Osteoblast (primary cell): ENCODE results near the gene NMT1. TPM values are rescaled to one million over a fixed set of nuclear protein-coding genes. Genes with fewer than 3 reads are reported as not detected.

Experiments
- DNase-seq: peaks from one replicate; pipeline ENCODE4 v3.0.0; 2011; ENCODE audit warnings: low spot score, mixed read lengths; ENCODE audit not compliant: insufficient read length; ENCODE audit errors: missing footprints
- H2AFZ ChIP-seq: 2 replicates; pipeline ENCODE4 v1.6.0; 2011; ENCODE audit warnings: mild to moderate bottlenecking, low read length
- H3K27ac ChIP-seq: 2 replicates; pipeline ENCODE4 v1.5.1; 2011; ENCODE audit warnings: mild to moderate bottlenecking, low read depth, low read length, moderate library complexity
- H3K27me3 ChIP-seq: 2 replicates; pipeline ENCODE4 v1.6.0; 2012; ENCODE audit warnings: mild to moderate bottlenecking, control low read depth, inconsistent platforms, low read length, moderate library complexity; ENCODE audit not compliant: insufficient read depth
- H3K36me3 ChIP-seq: 2 replicates; pipeline ENCODE4 v1.5.1; 2011; ENCODE audit warnings: mild to moderate bottlenecking, low read length, control low read depth, moderate library complexity; ENCODE audit not compliant: insufficient read depth
- H3K4me1 ChIP-seq: 2 replicates; pipeline ENCODE4 v1.5.1; 2011; ENCODE audit warnings: mild to moderate bottlenecking, low read length, control low read depth, moderate library complexity; ENCODE audit not compliant: insufficient read depth
- H3K4me2 ChIP-seq: 2 replicates; pipeline ENCODE4 v1.6.0; 2011; ENCODE audit warnings: mild to moderate bottlenecking, low read length; ENCODE audit not compliant: insufficient read depth
- H3K4me3 ChIP-seq: fragments of 200-600 bp; sonication (generic); 3 replicates; pipeline ENCODE4 v1.5.1; 2012; ENCODE audit warnings: mild to moderate bottlenecking, low read length, inconsistent platforms; ENCODE audit not compliant: insufficient read depth
- H3K79me2 ChIP-seq: 2 replicates; pipeline ENCODE4 v1.6.0; 2012; ENCODE audit warnings: mild to moderate bottlenecking, low read length, control low read depth, inconsistent platforms; ENCODE audit not compliant: insufficient read depth
- H3K9me3 ChIP-seq: 2 replicates; pipeline ENCODE4 v1.5.1; 2011; ENCODE audit warnings: low read depth, low read length, control low read depth
- H4K20me1 ChIP-seq: 2 replicates; pipeline ENCODE4 v1.6.0; 2012; ENCODE audit warnings: mild to moderate bottlenecking, low read length, control low read depth; ENCODE audit not compliant: insufficient read depth
- total RNA-seq: library from RNA; depleted of rRNA; stranded (reverse); fragments of >200 nt; gene quantifications from 2 replicates; pipeline ENCODE4 v1.2.3, GENCODE V29; 2012
- TF ChIP-seq, protein P1 (sequence below): IDR thresholded peaks from 2 replicates; pipeline ENCODE4 v1.5.1; 2011; ENCODE audit warnings: mild to moderate bottlenecking, low read depth, low read length, moderate library complexity; ENCODE audit errors: extremely low read depth

The NMT1 gene
- total RNA-seq, 1 donor = 51.8 TPM

DNA sequence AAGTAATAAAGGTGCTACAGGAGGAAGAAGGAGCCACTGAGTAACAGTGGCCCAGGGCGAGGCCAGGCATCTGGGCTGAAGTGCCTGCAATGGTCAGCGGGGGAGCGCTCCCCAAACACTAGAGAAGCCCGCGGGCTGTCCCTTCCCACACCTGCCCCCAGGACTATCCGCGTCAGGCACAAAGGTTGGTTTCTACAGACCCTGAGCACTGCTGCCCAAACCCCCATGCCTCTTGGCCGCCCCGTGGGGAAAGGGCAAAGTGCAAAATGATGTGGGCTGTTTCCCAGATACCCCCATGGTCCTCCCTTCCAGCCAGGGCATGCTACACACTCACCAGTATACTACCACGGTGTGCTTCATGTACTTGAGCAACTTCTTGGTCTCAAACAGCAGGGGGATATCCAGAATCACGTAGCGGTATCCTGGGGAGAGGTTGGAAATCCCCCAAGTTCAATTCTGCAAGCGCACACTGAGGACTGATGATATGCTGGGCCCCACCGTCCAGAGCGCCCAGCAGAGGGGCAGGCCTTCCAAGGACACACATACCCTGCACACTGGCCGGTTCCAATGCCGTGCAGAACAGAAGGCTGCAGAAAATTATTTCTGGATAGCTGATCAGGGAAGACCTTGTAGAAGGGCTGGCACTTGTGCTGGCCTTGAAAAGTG is 31.2 kb upstream of the NMT1 start:
- TF ChIP-seq, protein P1, sequence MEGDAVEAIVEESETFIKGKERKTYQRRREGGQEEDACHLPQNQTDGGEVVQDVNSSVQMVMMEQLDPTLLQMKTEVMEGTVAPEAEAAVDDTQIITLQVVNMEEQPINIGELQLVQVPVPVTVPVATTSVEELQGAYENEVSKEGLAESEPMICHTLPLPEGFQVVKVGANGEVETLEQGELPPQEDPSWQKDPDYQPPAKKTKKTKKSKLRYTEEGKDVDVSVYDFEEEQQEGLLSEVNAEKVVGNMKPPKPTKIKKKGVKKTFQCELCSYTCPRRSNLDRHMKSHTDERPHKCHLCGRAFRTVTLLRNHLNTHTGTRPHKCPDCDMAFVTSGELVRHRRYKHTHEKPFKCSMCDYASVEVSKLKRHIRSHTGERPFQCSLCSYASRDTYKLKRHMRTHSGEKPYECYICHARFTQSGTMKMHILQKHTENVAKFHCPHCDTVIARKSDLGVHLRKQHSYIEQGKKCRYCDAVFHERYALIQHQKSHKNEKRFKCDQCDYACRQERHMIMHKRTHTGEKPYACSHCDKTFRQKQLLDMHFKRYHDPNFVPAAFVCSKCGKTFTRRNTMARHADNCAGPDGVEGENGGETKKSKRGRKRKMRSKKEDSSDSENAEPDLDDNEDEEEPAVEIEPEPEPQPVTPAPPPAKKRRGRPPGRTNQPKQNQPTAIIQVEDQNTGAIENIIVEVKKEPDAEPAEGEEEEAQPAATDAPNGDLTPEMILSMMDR = no peak
- peak; percentile 73 for DNase-seq
- Histone ChIP-seq H4K20me1 (peaks cover 5% of the 10 kb centered on the region), H3K36me3 (peaks cover 38% of the 10 kb centered on the region), H3K9me3 (no peaks in the 10 kb centered on the region), H3K4me2 (no peak overlapping the region), H3K4me3 (no peak overlapping the region), H3K27ac (no peak overlapping the region), H3K27me3 (no peaks in the 10 kb centered on the region), H3K79me2 (no peaks in the 10 kb centered on the region), H3K4me1 (no peaks in the 10 kb centered on the region), H2AFZ (no peak overlapping the region)

DNA sequence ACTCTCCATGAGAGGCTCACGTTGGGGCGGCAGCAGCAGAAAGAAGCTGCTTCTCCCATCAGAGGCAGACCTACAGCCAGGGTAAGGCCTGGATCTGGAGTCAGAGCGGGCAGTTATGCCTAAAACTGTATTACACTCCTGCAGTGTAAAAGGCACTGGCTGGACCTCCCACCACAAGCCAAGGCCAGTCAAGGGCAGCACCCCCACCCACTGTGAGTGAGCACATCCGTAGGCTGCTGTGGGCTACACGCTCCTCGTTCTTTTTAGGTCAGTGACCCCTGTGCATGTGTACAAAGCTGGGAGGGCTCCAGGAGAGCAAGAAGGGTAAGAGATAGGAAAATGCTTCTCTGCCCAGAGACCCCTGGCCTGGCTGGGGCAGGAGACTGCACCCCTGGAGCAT is 30.4 kb upstream of the NMT1 start:
- Histone ChIP-seq H3K36me3 (peaks cover 42% of the 10 kb centered on the region), H3K27ac (no peak overlapping the region), H4K20me1 (peaks cover 5% of the 10 kb centered on the region), H3K4me2 (no peak overlapping the region), H3K27me3 (no peaks in the 10 kb centered on the region), H3K79me2 (peaks cover 1% of the 10 kb centered on the region), H3K4me1 (no peaks in the 10 kb centered on the region), H3K4me3 (no peak overlapping the region), H2AFZ (no peak overlapping the region), H3K9me3 (no peaks in the 10 kb centered on the region)
- TF ChIP-seq, protein P1 = no peak
- DNase-seq = peak; percentile 68

DNA sequence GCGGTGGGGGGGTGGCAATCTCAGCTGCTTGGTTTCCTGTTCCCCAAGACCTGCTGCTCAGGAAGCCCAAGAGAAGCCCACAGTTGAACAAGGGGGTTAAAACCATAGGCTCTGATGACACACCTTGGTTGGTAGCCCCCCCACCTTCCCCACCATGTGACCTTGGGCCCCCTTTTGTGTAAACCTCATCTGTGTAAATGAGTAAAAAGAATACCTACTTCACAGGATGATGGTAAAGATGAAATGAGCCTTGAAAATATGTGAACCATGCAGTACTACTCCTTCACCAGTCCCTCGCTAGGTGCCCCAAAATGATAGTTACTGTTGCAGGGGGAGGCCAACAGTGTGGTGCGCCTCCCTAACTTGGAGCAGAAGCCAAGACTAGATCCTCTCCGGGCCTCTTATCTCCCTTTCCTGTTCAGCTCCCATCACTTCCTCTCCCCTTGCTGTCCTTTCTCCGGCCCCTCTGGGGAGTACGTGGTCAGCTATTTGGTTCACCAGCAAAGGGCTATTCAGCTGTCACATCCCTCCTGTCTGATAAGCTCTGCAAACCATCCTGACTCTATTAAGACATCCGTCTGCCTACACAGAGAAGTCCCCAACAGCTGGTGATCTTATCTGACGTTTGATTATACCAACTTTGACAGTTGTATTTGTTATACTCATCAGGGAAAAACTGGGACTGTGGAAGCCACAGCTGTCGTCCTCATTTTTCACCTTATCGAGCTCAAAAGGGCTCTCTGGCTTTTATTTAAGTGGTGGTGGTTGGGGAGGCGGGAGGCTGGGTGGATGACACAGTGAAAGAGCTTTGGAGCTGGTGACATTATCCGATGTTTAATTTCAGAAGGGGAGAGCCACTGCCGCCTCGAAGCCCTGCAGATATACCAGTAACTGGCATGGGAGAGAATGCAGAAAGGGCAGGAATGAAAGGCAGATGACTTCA is 29.6 kb upstream of the NMT1 start:
- H3K27me3 ChIP-seq = no peaks in the 10 kb centered on the region
- H3K4me1 ChIP-seq = no peaks in the 10 kb centered on the region
- no peak overlapping the region for H2AFZ ChIP-seq
- TF ChIP-seq, protein P1 = no peak
- DNase-seq = peak; percentile 62
- H4K20me1 ChIP-seq = peaks cover 5% of the 10 kb centered on the region
- H3K27ac ChIP-seq = no peak overlapping the region
- H3K4me2 ChIP-seq = no peak overlapping the region
- peaks cover 42% of the 10 kb centered on the region for H3K36me3 ChIP-seq
- no peak overlapping the region for H3K4me3 ChIP-seq
- peaks cover 7% of the 10 kb centered on the region for H3K79me2 ChIP-seq
- no peaks in the 10 kb centered on the region for H3K9me3 ChIP-seq

DNA sequence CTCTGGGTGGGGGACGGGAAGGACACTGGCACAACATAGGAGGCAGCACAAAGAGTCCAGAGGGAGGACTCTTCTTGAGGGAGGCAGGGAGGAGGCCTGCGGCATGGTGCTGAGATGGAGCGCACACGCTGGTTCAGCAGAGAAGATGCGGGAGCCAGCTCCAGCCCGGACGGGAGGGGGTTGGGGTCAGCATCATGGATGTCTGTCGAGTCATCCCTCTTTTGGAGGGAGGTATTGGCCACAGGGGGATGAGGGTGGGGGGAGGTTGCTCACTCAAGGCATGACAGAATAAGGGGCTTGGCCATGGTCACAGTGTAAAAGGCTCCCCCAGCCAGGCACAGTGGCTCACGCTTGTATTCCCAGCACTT is 29.0 kb upstream of the NMT1 start:
- Histone ChIP-seq H3K27ac (no peak overlapping the region), H3K79me2 (peaks cover 12% of the 10 kb centered on the region), H3K4me2 (no peak overlapping the region), H2AFZ (no peak overlapping the region), H3K36me3 (peaks cover 38% of the 10 kb centered on the region), H3K9me3 (no peaks in the 10 kb centered on the region), H4K20me1 (peaks cover 5% of the 10 kb centered on the region), H3K4me1 (no peaks in the 10 kb centered on the region), H3K4me3 (no peak overlapping the region), H3K27me3 (no peaks in the 10 kb centered on the region)
- DNase-seq = peak; percentile 66
- TF ChIP-seq, protein P1 = no peak
